ENCODE results near the gene TENM4.

The TENM4 gene

GRCh38 chr11:79055856-79056631 is 384.8 kb downstream of the TENM4 start:
- DNase-seq (ENCODE audit: low read depth in 3 of 3) = no peak

- DNase-seq (ENCODE audit: low read depth in 3 of 3) = no peak
These were observed 386.2 kb downstream of the TENM4 start for GRCh38 chr11:79054636-79055035.

GRCh38 chr11:79052544-79052943 is 388.3 kb downstream of the TENM4 start:
- no peak for DNase-seq (ENCODE audit: low read depth in 3 of 3)

GRCh38 chr11:79050786-79051185 is 390.0 kb downstream of the TENM4 start:
- no peak for DNase-seq (ENCODE audit: low read depth in 3 of 3)

- no peak for DNase-seq (ENCODE audit: low read depth in 3 of 3)
These were observed 391.1 kb downstream of the TENM4 start for GRCh38 chr11:79049741-79050179.

DNA sequence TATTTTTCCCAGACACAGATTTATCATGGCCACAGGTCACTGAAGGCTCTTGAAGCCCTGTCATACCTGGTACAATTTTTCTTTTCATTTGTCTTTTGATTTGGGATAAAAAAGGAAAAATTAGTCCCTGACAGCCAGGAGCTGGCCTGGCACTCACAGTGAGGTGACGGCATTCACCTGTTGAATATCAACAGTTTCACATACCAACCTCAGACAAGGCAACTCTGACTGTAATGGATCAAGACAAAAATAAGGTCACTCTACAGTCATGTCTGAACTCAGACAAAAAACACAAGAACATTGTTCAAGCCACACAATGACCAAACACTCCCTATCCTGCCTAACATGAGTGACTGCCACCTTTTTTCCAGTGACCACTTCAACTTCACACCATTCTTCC is 392.9 kb downstream of the TENM4 start:
- no peak for DNase-seq (ENCODE audit: low read depth in 3 of 3)

DNA sequence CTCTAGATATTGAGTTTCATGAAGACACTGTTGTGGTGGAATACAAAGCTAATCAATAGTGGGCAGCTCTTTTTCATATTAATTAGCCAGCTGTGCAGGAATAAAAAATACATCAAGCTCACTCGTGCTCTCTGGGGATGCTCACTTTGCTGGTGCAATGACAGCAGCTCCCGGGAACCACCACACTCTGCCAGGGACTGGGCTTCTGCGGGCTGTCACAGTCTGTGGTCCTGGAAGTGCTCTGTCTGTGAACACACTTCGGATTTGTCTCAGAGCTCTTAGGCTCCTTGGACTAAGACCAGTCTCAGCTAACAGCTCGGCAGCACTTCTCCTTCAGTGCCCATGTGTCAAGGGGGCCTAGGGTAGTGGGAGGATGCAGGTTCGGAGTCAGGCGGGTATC is 393.5 kb downstream of the TENM4 start:
- DNase-seq (ENCODE audit: low read depth in 3 of 3) = no peak

DNA sequence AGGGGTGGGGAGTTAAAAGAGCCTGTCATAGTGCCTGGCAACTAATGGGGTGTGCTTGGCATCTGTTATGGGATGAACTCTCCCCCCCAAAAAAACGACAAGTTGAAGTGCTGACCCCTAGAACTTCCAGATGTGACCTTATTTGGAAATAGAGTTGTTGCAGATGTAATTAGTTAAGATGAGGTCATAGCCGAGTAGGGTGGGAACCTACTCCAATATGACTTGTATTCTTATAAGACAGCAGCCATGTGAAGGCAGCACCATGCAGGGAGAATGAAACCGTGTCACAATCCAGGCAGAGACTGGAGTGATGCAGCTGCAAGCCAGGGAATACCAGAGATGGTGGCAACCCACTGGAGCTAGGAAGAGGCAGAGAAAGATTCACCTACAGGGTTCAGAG is 394.5 kb downstream of the TENM4 start:
- DNase-seq (ENCODE audit: low read depth in 3 of 3) = no peak

DNA sequence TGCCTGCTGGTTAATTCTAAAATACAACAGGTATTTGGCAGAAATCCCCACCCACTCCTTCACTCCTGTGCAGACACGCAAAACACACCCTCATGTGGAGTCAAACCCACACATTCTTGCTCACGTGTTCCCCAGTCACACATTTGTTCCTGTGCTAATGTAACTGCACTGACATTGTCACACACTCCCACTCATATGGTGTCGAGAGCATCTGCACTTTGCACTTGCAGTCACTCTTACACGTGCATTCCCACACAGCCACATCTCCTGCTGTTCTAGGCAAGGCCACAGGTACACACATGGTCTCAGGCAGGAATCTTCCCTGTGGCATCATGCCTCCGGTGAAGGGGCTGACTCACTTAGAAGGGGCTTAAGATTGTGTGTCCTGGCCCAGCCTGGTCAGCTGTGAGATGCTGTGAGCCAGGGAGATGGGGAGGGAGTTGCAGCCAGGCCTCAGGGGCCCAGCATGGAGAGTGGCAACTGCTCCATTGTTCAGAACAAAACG is 395.0 kb downstream of the TENM4 start:
- no peak for DNase-seq (ENCODE audit: low read depth in 3 of 3)

- no peak for DNase-seq (ENCODE audit: low read depth in 3 of 3)
These were observed 395.6 kb downstream of the TENM4 start for GRCh38 chr11:79045018-79045799.

DNA sequence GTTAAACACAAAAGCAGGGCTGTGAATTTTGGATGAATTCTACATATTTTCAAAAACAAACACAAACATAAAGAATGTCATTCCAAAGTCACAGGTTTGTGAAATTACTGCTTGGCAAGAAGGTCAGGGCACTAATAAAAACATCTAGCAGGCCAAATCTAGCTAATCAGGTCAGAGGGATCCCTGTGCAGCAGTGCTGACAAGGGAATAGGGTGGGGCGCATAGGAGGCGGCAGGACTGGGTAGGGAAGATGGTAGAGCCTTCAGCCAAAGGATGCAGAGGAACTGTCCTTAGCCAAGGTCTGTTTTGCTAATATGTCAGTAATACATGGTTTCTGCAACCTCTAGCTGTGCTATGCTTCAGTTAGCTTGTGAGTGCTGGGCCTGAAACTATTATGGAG is 396.6 kb downstream of the TENM4 start:
- DNase-seq (ENCODE audit: low read depth in 3 of 3) = no peak

DNA sequence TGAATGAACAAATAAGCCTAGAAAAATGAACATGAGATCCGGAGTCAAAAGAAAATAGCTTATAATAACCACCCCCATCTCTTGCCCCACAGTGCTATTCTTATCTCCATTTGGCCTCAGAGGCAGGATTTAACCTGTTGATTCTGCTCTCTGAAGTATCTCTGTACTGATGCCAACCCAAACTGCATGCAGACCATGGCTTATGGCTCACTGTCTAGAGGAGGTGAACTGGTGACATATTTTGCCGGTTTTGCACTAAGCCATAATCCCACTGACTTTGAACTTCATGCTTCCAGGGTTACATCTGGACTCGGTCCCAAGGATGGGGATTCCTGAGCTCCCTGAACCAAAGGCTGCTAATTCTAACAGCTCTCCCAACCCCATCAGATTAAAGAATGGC is 397.1 kb downstream of the TENM4 start:
- no peak for DNase-seq (ENCODE audit: low read depth in 3 of 3)

DNA sequence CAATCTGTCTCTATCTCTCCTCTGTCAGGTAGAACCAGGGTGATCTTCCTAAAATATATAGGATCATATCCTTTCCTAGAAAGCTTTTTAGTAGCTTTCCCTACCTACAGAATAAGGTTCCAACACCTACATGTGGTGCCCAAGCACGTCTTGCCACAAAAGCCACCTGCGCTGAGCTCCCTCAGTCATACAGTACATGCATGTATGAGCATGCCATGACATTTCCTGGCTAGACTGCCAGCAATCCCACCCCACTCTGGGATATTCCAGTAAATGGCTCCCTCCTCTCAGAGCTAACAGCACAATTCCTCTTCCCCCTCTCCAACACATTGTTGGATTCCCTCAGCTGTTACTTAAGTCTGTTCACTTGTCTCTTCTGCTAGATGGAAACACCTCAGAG is 398.0 kb downstream of the TENM4 start:
- DNase-seq (ENCODE audit: low read depth in 3 of 3) = no peak

DNA sequence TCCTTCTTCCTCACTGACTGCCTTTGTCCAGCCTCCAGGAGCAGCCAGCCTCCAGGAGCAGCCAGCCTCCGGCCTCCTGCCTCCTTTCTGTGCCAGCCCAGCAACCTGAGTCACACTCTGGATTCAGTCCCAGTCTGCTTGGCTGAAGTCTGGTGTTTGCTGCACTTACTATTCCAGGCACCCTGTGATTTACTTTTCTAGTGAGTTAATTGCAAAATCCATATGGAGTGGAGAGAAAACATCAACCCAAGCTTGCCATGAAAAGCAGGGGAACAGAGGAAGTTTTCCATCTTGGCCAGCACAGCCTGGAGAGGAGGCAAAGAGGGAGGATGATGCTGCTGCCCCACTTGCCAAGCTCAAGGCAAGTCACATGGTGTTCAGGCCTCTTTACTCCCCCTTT is 400.5 kb downstream of the TENM4 start:
- DNase-seq (ENCODE audit: low read depth in 3 of 3) = no peak

DNA sequence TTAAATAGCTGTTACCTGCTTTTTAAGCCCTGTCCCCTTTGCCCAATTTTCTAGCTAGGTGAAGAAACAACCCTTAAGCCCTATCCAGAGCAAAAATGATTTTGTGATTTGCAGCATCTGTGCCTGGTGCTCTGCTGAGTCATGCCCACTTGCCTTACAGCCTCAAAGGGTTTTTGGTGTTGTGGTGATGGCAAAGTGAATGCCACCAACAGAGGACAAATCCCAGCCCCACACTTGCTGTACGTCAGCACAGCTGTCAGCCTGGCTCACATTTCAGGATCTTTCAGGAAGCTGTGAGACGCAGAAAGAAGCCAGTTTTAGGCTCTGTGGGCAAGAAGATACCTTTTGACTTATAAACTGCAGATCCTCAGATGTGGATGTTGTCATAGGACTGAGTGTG is 401.7 kb downstream of the TENM4 start:
- DNase-seq (ENCODE audit: low read depth in 3 of 3) = no peak

DNA sequence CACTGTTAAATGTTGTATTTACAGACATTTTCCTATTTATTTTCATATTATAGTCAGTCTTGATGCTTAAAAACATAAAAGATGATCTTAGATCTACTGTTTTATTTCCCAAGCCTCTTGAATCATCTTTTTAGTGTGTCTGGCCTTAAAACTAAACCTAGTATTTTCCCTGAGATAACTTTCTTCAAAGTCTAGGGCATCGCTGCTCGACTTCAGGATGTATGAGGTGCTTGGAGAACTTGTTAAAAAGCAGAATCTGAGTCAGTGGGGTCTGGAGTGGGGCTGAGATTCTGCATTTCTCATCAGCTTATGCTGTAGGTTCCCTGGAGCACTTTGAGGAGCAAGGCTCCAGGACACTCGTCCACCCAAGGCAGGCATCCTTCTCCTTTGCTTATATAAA is 404.9 kb downstream of the TENM4 start:
- DNase-seq (ENCODE audit: low read depth in 3 of 3) = no peak

- DNase-seq (ENCODE audit: low read depth in 3 of 3) = no peak
These were observed 407.0 kb downstream of the TENM4 start for GRCh38 chr11:79033833-79034232.

- no peak for DNase-seq (ENCODE audit: low read depth in 3 of 3)
These were observed 410.4 kb downstream of the TENM4 start for GRCh38 chr11:79030448-79030847.

DNA sequence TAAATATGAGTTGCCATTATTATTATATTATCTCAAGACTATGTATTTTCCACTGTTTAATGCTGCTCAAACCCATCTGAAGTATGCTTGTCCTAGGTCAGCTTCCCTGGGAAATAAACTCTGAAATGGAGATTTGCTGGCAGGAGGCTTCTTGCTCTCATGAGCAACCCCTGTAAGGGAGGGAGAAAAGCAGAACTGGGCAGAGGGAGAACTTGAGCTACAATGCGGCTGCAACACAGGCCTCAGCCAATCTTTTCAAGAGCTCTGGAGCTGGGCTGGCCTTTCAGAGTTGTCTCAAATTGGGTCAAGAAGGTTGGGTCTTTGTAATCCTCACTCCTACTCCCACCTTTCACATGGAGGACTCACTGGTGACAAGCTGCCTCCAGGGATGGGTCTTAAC is 412.6 kb downstream of the TENM4 start:
- no peak for DNase-seq (ENCODE audit: low read depth in 3 of 3)

DNA sequence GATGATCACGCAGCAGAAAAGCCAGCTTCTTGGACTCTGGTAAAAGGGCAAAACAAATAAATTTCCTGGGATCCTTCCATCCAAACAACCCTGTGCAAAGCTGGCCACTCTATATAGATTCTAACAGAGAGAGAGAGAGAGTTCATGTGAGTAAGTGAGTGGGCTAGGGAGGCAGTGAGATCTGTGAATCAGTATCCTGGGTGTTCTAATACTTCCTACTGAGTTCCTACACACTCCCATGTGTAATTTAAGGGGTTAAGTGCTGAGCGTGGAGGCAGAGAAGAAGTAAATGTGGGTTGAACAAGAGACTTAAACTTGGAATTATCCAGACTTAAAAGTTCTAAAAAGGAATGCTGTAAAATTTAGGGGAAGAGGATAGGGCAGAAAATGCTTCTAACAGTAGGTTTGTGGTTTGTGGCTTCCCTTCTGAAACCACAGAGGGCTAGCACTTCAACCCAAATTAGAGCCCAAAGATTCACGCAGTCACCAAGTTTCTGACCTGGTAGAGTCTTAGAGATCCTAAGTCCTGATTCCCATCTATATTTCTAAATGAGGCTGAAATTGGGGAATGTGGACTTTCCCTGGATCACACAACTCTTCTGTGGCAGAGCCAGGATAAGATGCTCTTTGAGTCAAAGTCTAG is 413.9 kb downstream of the TENM4 start:
- DNase-seq (ENCODE audit: low read depth in 3 of 3) = no peak

DNA sequence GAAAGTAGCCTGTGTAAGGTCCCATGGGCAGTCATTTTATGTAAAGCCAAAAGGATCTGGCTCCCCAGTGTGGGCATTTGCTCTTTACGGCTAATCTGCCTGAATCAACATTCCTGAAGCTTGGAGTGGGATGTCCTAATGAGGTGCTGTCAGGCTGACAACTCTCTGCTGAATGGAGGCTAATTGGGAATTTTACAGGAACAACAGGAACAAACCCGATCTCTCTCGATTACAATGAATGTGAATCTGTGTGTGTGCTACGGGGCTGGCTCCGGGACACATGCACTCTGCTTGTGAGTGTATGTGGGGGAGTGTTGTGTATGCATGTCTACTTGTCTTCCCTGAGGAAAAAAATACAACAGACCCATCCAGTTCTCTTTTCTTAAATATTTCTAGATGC is 415.2 kb downstream of the TENM4 start:
- no peak for DNase-seq (ENCODE audit: low read depth in 3 of 3)

DNA sequence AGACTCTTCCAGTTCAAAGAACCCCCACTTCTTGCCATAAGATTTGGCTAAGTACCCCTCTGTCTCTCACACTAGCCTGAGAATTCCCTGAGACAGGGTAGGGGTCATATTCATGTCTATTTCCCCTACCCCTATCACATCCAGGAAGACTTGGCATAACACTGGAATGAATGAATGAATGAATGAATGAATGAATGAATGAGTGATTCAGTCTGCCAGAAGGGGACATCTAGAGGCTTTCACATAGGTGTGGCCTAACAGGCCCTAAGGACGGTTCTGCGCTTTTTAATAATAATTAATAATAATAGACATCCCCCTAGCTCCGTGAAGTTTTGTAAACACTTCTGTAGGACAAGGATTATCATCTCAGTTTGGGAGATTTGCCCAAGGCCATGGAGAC is 415.7 kb downstream of the TENM4 start:
- no peak for DNase-seq (ENCODE audit: low read depth in 3 of 3)

DNA sequence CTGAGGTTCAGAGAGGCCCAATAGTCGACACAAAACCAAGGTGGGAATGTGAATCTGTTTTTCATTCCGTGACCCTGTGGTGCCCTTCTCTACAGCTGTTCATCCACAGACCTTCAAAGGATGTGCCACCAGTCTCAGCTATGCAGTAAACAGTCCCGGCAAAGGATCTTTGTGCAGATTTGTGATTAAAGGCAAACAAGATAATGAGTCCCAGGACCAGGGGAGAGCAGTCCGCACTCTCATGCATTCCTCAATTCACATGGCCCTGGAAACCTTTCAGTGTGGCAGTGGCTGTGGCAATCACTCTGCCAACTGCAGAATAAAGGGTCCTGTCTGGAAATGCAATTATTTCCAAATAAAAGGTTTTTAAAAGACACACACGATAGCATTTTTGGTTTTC is 418.6 kb downstream of the TENM4 start:
- DNase-seq (ENCODE audit: low read depth in 3 of 3) = no peak

Measured in stimulated activated CD4-positive, alpha-beta T cell treated with anti-CD3 and anti-CD28 coated beads, TNF-alpha, amount 100 ng/mL, for 48 hours (primary cell).